Testis (tissue), 3 donors: ENCODE data around the gene MSRB1. TPM values are rescaled to one million over a fixed set of nuclear protein-coding genes. Genes with fewer than 3 reads are reported as not detected.
"Not testable (repeated sequence)": the region's sequence is repeated elsewhere in the genome, so short reads cannot be mapped to it uniquely, and the experiment has no call there.

ENCODE experiments used
- DNase-seq: peaks from one replicate; pipeline ENCODE4 v3.0.0-alpha.2; 2019
- H3K27ac ChIP-seq, 2 donors: fragments of 200-600 bp; sonication (generic); one replicate each; pipeline ENCODE4 v1.5.1; 2019
- H3K27me3 ChIP-seq: fragments of 200-600 bp; sonication (generic); one replicate; pipeline ENCODE4 v1.5.1; 2019
- H3K36me3 ChIP-seq: fragments of 200-600 bp; sonication (generic); one replicate; pipeline ENCODE4 v1.5.1; 2017; ENCODE audit warnings: low read depth; ENCODE audit errors: missing control alignments
- H3K4me1 ChIP-seq: fragments of 200-600 bp; sonication (generic); one replicate; pipeline ENCODE4 v1.5.1; 2019
- H3K4me3 ChIP-seq, 2 donors: fragments of 200-600 bp; sonication (generic); one replicate each; pipeline ENCODE4 v1.5.1; 2017 to 2019
- H3K9me3 ChIP-seq: fragments of 200-600 bp; sonication (generic); one replicate; pipeline ENCODE4 v1.5.1; 2017
- POLR2A ChIP-seq: fragments of 450-650 bp; IDR thresholded peaks from one replicate; pipeline ENCODE4 v1.6.1; 2017; ENCODE audit warnings: antibody characterized with exemption, mild to moderate bottlenecking, moderate library complexity
- WGBS, 2 donors: methylation state at CpG; one replicate each; pipeline ENCODE4 v1.1.5; 2018; 5-methylcytosine and 5-hydroxymethylcytosine counted together
- intact Hi-C: fragments of 100-400 bp; cut with DNase I; formaldehyde crosslinking; loops from one replicate; pipeline ENCODE4 v1.15.1; 2023; ENCODE audit warnings: low total_unique reads
- polyA plus RNA-seq: library from polyadenylated mRNA; stranded (reverse); fragments of 350-450 nt; fragmentation: Illumina TruSeq; extraction: RNeasy Lipid Tissue Mini Kit (QIAGEN cat#74804); gene quantifications from one replicate; pipeline ENCODE4 v1.2.3, GENCODE V29; 2014; ENCODE audit warnings: low read depth, low replicate concordance; ENCODE audit not compliant: insufficient read depth
- total RNA-seq, 2 donors: library from RNA; depleted of rRNA; stranded (reverse); fragments of >200 nt; gene quantifications; one replicate each; pipeline ENCODE4 v1.2.3, GENCODE V29; 2016
- TF ChIP-seq, protein P1 (sequence below), 3 experiments: fragments of 450-650 bp in 2 of 3; fragments of 200-600 bp in 1 of 3; sonication (generic) in 1 of 3; IDR thresholded peaks; one replicate each; pipeline ENCODE4 v1.5.1; 2016 to 2019; ENCODE audit warnings: antibody characterized with exemption in 3 of 3, mild to moderate bottlenecking in 2 of 3, moderate library complexity in 1 of 3

MSRB1 gene
- total and polyA plus RNA-seq, 3 donors from 2014 or later, result 17.5 to 35.2 (median 19.8) TPM

DNA sequence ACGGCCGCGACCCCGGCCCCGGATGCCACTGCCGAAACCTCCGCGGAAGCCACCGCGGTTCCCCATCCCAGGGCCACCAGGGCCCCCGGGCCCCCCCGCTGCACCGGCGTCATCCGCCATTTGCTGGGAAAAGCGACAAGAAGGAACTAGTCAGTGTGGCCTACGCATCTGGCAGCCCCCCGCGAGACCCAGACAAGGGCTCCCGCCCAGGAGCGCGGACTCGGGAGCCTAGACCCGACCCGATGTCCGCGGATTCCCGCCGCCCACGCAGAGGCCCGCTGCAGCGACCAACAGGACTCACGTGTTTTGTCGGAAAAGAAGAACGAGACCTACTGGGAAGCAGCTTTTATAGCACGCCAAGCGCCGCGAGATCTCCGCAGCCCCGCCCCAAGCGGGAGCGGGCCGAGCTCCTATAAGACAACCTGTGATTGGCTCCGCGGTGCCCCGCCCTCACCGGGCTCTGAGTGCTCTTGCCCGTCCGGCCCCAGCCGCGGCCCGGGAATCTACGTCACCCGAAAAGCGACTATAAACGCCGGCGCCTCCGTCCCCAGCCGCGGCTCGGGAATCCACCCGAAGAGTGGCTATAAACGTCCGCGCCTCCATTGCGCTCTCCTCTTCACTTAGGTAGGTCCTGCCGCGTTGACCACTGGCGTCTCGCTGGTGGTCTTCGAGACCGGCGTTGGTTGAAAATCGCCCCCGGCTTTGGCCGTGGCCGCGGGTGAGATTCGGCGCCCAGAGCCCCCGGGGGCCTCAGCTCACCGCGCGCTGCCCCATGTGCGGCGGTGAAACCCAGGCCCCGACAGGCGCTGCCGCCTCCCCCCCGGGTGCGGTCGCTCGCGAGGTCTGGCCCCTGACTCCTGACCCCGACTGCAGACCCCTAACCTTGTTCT is 21.8 kb upstream of the MSRB1 start, which contains the start of gene RPS2:
Gene RPS2, minus strand, starts transcription at position 321 of the 890 bp plus-strand sequence. Its CDS starts 201 bp downstream, at position 120.
- no peaks in the 10 kb centered on the region for H3K27me3 ChIP-seq
- H3K9me3 ChIP-seq, result no peaks in the 10 kb centered on the region
- no peak for TF ChIP-seq POLR2A
- TF ChIP-seq, protein P1, sequence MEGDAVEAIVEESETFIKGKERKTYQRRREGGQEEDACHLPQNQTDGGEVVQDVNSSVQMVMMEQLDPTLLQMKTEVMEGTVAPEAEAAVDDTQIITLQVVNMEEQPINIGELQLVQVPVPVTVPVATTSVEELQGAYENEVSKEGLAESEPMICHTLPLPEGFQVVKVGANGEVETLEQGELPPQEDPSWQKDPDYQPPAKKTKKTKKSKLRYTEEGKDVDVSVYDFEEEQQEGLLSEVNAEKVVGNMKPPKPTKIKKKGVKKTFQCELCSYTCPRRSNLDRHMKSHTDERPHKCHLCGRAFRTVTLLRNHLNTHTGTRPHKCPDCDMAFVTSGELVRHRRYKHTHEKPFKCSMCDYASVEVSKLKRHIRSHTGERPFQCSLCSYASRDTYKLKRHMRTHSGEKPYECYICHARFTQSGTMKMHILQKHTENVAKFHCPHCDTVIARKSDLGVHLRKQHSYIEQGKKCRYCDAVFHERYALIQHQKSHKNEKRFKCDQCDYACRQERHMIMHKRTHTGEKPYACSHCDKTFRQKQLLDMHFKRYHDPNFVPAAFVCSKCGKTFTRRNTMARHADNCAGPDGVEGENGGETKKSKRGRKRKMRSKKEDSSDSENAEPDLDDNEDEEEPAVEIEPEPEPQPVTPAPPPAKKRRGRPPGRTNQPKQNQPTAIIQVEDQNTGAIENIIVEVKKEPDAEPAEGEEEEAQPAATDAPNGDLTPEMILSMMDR (IDR thresholded peaks at IDR 0.05), result no peak
- peak within 1 kb of the TSS; percentile 64 to 96 for H3K4me3 ChIP-seq
- no peaks in the 10 kb centered on the region for H3K36me3 ChIP-seq
- peak within 1 kb of the TSS; percentile 86 to 97 for H3K27ac ChIP-seq
- intact Hi-C loops, result no loop called here
- DNase-seq, result peak; percentile 100
- H3K4me1 ChIP-seq, result peaks cover 20% of the 10 kb centered on the region
- WGBS, 2 donors, result 0 to 1% methylated on average over 35 to 93 of the region's 97 CpGs

DNA sequence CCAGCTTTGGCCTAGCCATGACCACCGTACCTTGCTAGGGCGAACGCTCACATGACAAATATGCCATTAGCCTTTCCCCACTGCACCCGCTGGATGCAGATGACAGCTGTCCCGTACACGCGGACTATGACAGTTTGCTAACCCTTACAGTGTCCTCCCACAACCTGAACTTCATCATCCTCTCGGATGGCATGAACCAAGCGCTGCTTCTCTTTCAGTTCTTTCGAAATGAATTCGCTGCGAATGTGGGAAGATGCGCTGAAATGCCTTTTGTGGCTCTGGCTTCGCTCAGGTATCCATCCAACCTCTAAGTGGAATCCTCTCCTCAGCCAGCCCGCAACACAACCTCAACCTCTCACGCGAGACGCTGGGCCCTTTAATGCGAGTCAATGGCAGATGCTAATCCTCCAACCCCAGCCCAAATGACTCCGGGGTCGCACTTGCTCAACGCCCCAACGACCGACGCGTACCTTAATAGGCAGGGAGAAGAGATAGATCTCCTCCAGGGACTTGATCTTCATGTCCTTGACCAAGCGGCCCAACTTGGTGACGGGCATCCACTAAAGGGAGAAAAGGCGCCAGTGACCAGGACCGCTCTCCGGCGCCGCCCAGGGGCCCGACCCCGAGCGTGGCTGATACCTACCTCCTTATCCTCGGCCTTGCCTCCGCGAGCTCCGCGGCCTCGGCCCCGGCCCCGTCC is 21.0 kb upstream of the MSRB1 start:
- H3K4me1 ChIP-seq, result peaks cover 22% of the 10 kb centered on the region

DNA sequence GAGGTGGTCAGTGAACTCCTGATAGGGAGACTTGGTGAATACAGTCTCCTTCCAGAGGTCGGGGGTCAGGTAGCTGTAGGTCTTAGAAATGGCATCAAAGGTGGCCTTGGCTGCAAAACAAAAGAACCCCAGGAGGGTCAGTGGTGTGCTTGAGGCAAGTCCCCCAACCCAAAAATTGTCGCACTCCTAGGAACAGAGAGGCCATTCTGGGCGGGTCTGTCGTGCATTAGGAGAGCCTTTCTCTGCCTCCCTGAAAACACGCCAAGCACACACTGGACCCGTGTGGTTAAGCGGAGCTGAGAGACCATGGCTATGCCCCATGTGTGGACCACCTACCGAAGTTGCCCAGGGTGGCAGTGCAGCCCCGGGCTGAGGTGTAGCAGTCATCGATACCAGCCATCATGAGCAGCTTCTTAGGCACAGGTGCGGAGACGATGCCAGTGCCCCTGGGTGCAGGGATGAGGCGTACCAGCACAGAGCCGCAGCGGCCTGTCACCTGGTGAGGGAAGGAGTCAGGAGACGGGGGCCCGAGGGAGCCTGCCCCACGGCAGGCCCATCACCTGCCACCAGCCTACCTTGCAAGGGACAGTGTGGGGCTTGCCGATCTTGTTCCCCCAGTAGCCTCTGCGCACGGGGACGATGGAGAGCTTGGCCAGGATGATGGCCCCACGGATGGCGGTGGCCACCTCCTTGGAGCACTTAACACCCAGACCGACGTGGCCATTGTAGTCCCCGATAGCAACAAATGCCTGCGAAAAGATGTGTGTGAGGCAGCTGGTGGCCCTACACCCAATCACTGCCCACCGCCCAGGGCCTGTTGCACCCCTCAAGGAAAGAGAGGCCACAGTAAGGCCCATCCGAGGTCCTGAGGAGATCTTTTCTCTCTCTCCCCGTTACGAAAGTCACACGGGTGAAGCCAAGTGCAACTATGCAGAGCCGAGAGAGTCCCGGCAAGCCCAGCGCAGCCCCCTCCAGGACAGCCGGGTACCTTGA is 19.5 kb upstream of the MSRB1 start:
- H3K4me3 ChIP-seq, H3K36me3 ChIP-seq, H3K27ac ChIP-seq, H3K9me3 ChIP-seq, H3K27me3 ChIP-seq, intact Hi-C loops, DNase-seq: not testable (repeated sequence)
- peaks cover 24% of the 10 kb centered on the region for H3K4me1 ChIP-seq
- 90 to 92% methylated on average over 24 to 36 of the region's 37 CpGs for whole genome bisulfite sequencing, 2 donors

More for the DNA sequence above, 21.0 kb upstream of the MSRB1 start:
- Histone ChIP-seq H3K4me3 (peak overlapping the region; percentile 64 to 96), H3K36me3 (no peaks in the 10 kb centered on the region), H3K9me3 (no peaks in the 10 kb centered on the region), H3K27ac (peak overlapping the region; percentile 86 to 97), H3K27me3 (no peaks in the 10 kb centered on the region)
- 10 to 15% methylated on average over 16 to 44 of the region's 44 CpGs for WGBS, 2 donors
- no peak for DNase-seq
- TF ChIP-seq, protein P1 (IDR thresholded peaks at IDR 0.05), result no peak
- no peak for TF ChIP-seq POLR2A
- intact Hi-C loops, result no loop called here

DNA sequence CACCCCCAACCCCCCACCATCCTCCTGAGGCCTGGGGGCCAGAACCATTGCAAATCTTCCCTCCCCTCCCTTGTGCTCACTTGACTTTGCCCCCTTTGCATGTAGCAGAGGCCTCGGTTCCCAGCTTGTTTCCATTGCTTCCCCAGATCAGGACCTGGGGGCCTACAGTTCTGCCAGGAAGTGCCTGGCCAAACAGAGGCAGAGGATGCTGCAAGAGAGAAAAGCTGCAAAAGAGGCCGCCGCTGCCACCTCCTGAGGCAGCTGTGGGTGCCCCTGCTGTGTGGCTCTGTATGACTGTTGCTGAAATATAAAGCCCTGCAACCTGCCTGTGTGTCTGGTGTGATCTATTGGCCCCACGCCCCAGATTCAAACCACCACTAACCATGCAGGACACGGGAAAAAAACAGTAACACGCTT is 18.7 kb upstream of the MSRB1 start:
- intact Hi-C loops, result no loop called here
- Histone ChIP-seq H3K4me1 (peaks cover 24% of the 10 kb centered on the region), H3K36me3 (no peaks in the 10 kb centered on the region), H3K27me3 (no peaks in the 10 kb centered on the region), H3K4me3 (no peak overlapping the region), H3K27ac (no peak overlapping the region), H3K9me3 (no peaks in the 10 kb centered on the region)
- WGBS, 2 donors, result 72 to 74% methylated on average over 6 of the region's 6 CpGs
- no peak for DNase-seq
- TF ChIP-seq POLR2A, result no peak
- TF ChIP-seq, protein P1 (IDR thresholded peaks at IDR 0.05), result no peak
